GM10266 (cell line): ENCODE measurements around the gene NPTN.

Experiments
- DNase-seq: peaks from one replicate; pipeline ENCODE4 v3.0.0; 2012; ENCODE audit errors: extremely low spot score
- CTCF ChIP-seq: IDR thresholded peaks from 2 replicates; pipeline ENCODE4 v1.5.1; 2012; ENCODE audit warnings: mild to moderate bottlenecking, low read depth; ENCODE audit not compliant: control insufficient read depth, insufficient read depth; ENCODE audit errors: missing control alignments

Gene NPTN

GRCh38 chr15:73517566-73517965, 115.6 kb downstream of the NPTN start:
- no peak for TF ChIP-seq CTCF
- DNase-seq, result no peak

GRCh38 chr15:73515527-73515926, 117.7 kb downstream of the NPTN start:
- DNase-seq, result no peak
- TF ChIP-seq CTCF, result no peak
